Stimulated activated CD4-positive, alpha-beta T cell treated with anti-CD3 and anti-CD28 coated beads, TNF-alpha, amount 100 ng/mL, for 1 hour (primary cell): ENCODE measurements around the gene AGT.
"Not testable (repeated sequence)": the region's sequence is repeated elsewhere in the genome, so short reads cannot be mapped to it uniquely, and the experiment has no call there.

ENCODE experiments used
- DNase-seq, 3 donors: peaks; one replicate each; pipeline ENCODE4 v3.0.0-alpha.2; 2020; ENCODE audit warnings: low read depth in 3 of 3, low spot score in 1 of 3

The AGT gene

GRCh38 chr1:230744382-230744781, 30.5 kb upstream of the AGT start:
- no peak for DNase-seq

GRCh38 chr1:230743899-230744298, 30.0 kb upstream of the AGT start:
- DNase-seq, result no peak

GRCh38 chr1:230739564-230740290, 25.8 kb upstream of the AGT start:
- DNase-seq, result no peak

GRCh38 chr1:230737622-230738262, 23.8 kb upstream of the AGT start:
- no peak for DNase-seq

GRCh38 chr1:230735447-230735846, 21.5 kb upstream of the AGT start:
- no peak for DNase-seq

- DNase-seq, result no peak
Measured at GRCh38 chr1:230730977-230731376, 17.1 kb upstream of the AGT start.

- no peak for DNase-seq
Measured at GRCh38 chr1:230728710-230729392, 14.9 kb upstream of the AGT start.

GRCh38 chr1:230725256-230726012, 11.5 kb upstream of the AGT start:
- no peak for DNase-seq

GRCh38 chr1:230721849-230722522, 8.1 kb upstream of the AGT start:
- DNase-seq, result not testable (repeated sequence)

GRCh38 chr1:230717251-230717650, 3.3 kb upstream of the AGT start:
- DNase-seq, result no peak

GRCh38 chr1:230716453-230716852, 2.5 kb upstream of the AGT start:
- not testable (repeated sequence) for DNase-seq

- no peak for DNase-seq
Measured at GRCh38 chr1:230715510-230715909, 1.6 kb upstream of the AGT start.

- no peak for DNase-seq
Measured at GRCh38 chr1:230713547-230713914, 391 bp downstream of the AGT start.

- no peak for DNase-seq
Measured at GRCh38 chr1:230713138-230713537, 784 bp downstream of the AGT start.

- no peak for DNase-seq
Measured at GRCh38 chr1:230712470-230712942, 1.4 kb downstream of the AGT start.

GRCh38 chr1:230711245-230711644, 2.7 kb downstream of the AGT start:
- DNase-seq, result no peak

GRCh38 chr1:230710543-230710904, 3.4 kb downstream of the AGT start:
- DNase-seq, result no peak

GRCh38 chr1:230709619-230710542, 4.0 kb downstream of the AGT start:
- no peak for DNase-seq

GRCh38 chr1:230708631-230709580, 5.0 kb downstream of the AGT start:
- no peak for DNase-seq
